ENCODE measurements around the gene GP2. TPM values are rescaled to one million over a fixed set of nuclear protein-coding genes. Genes with fewer than 3 reads are reported as not detected.

Gene GP2
- total RNA-seq, 2 donors from 2014 or later = not detected

GRCh38 chr16:20303012-20303411 lies 24.3 kb downstream of the GP2 start:
- Mint-ChIP-seq H3K36me3 (ENCODE audit: low read depth) (no peaks in the 10 kb centered on the region), H3K4me1 (no peaks in the 10 kb centered on the region), H3K27me3 (peaks cover 17% of the 10 kb centered on the region), H3K27ac (no peak overlapping the region), H3K4me3 (no peak overlapping the region), H3K9me3 (no peaks in the 10 kb centered on the region)
- no peak for ATAC-seq (replicated peaks)

GRCh38 chr16:20302389-20302788 lies 24.9 kb downstream of the GP2 start:
- peaks cover 17% of the 10 kb centered on the region for H3K27me3 Mint-ChIP-seq
- no peaks in the 10 kb centered on the region for H3K9me3 Mint-ChIP-seq
- no peak for ATAC-seq (replicated peaks)

GRCh38 chr16:20301840-20302239 lies 25.5 kb downstream of the GP2 start:
- Mint-ChIP-seq H3K4me1 (no peaks in the 10 kb centered on the region), H3K27ac (no peak overlapping the region)

More at GRCh38 chr16:20302389-20302788, 24.9 kb downstream of the GP2 start:
- no peak overlapping the region for H3K27ac Mint-ChIP-seq
- H3K4me3 Mint-ChIP-seq = no peak overlapping the region
- no peaks in the 10 kb centered on the region for H3K36me3 Mint-ChIP-seq (ENCODE audit: low read depth)
- H3K4me1 Mint-ChIP-seq = no peaks in the 10 kb centered on the region

GRCh38 chr16:20300312-20301097 lies 26.8 kb downstream of the GP2 start:
- no peak overlapping the region for H3K27ac Mint-ChIP-seq
- H3K4me1 Mint-ChIP-seq = no peaks in the 10 kb centered on the region
- ATAC-seq (replicated peaks) = peak; percentile 68
- H3K4me3 Mint-ChIP-seq = no peak overlapping the region
- H3K36me3 Mint-ChIP-seq (ENCODE audit: low read depth) = no peaks in the 10 kb centered on the region
- H3K27me3 Mint-ChIP-seq = peaks cover 12% of the 10 kb centered on the region
- no peaks in the 10 kb centered on the region for H3K9me3 Mint-ChIP-seq

More at GRCh38 chr16:20301840-20302239, 25.5 kb downstream of the GP2 start:
- Mint-ChIP-seq H3K36me3 (ENCODE audit: low read depth) (no peaks in the 10 kb centered on the region), H3K27me3 (peaks cover 17% of the 10 kb centered on the region), H3K9me3 (no peaks in the 10 kb centered on the region), H3K4me3 (no peak overlapping the region)
- ATAC-seq (replicated peaks) = no peak

GRCh38 chr16:20298452-20298851 lies 28.9 kb downstream of the GP2 start:
- no peak for ATAC-seq (replicated peaks)
- H3K4me1 Mint-ChIP-seq = no peaks in the 10 kb centered on the region
- no peaks in the 10 kb centered on the region for H3K36me3 Mint-ChIP-seq (ENCODE audit: low read depth)
- H3K27me3 Mint-ChIP-seq = peaks cover 12% of the 10 kb centered on the region
- H3K9me3 Mint-ChIP-seq = no peaks in the 10 kb centered on the region
- H3K4me3 Mint-ChIP-seq = no peak overlapping the region
- no peak overlapping the region for H3K27ac Mint-ChIP-seq

GRCh38 chr16:20291208-20292206 lies 35.8 kb downstream of the GP2 start:
- Mint-ChIP-seq H3K4me3 (no peak overlapping the region), H3K27ac (no peak overlapping the region), H3K4me1 (no peaks in the 10 kb centered on the region), H3K36me3 (ENCODE audit: low read depth) (no peaks in the 10 kb centered on the region), H3K9me3 (no peaks in the 10 kb centered on the region), H3K27me3 (peaks cover 7% of the 10 kb centered on the region)
- ATAC-seq (replicated peaks) = no peak

- H3K27me3 Mint-ChIP-seq = peaks cover 7% of the 10 kb centered on the region
- no peaks in the 10 kb centered on the region for H3K4me1 Mint-ChIP-seq
- H3K27ac Mint-ChIP-seq = no peak overlapping the region
- peaks cover 3% of the 10 kb centered on the region for H3K9me3 Mint-ChIP-seq
- H3K36me3 Mint-ChIP-seq (ENCODE audit: low read depth) = no peaks in the 10 kb centered on the region
- no peak for ATAC-seq (replicated peaks)
- H3K4me3 Mint-ChIP-seq = no peak overlapping the region
These were observed 37.7 kb downstream of the GP2 start for GRCh38 chr16:20289571-20289970.

GRCh38 chr16:20285993-20286499 lies 41.3 kb downstream of the GP2 start:
- Mint-ChIP-seq H3K4me3 (no peak overlapping the region), H3K4me1 (no peaks in the 10 kb centered on the region), H3K27ac (no peak overlapping the region), H3K36me3 (ENCODE audit: low read depth) (no peaks in the 10 kb centered on the region), H3K27me3 (peaks cover 9% of the 10 kb centered on the region), H3K9me3 (peaks cover 5% of the 10 kb centered on the region)
- ATAC-seq (replicated peaks) = no peak

GRCh38 chr16:20280259-20280658 lies 47.1 kb downstream of the GP2 start:
- H3K4me3 Mint-ChIP-seq = no peak overlapping the region
- peaks cover 15% of the 10 kb centered on the region for H3K27me3 Mint-ChIP-seq
- H3K4me1 Mint-ChIP-seq = no peaks in the 10 kb centered on the region
- ATAC-seq (replicated peaks) = no peak
- no peaks in the 10 kb centered on the region for H3K36me3 Mint-ChIP-seq (ENCODE audit: low read depth)
- peaks cover 11% of the 10 kb centered on the region for H3K9me3 Mint-ChIP-seq
- no peak overlapping the region for H3K27ac Mint-ChIP-seq

GRCh38 chr16:20271893-20272292 lies 55.4 kb downstream of the GP2 start:
- Mint-ChIP-seq H3K4me1 (no peaks in the 10 kb centered on the region), H3K4me3 (no peak overlapping the region), H3K27me3 (peaks cover 4% of the 10 kb centered on the region), H3K9me3 (peaks cover 4% of the 10 kb centered on the region), H3K27ac (no peak overlapping the region), H3K36me3 (ENCODE audit: low read depth) (no peaks in the 10 kb centered on the region)
- ATAC-seq (replicated peaks) = no peak

GRCh38 chr16:20268409-20268808 lies 58.9 kb downstream of the GP2 start:
- Mint-ChIP-seq H3K4me1 (no peaks in the 10 kb centered on the region), H3K36me3 (ENCODE audit: low read depth) (no peaks in the 10 kb centered on the region), H3K27ac (no peak overlapping the region), H3K4me3 (no peak overlapping the region), H3K27me3 (peaks cover 3% of the 10 kb centered on the region), H3K9me3 (no peaks in the 10 kb centered on the region)
- no peak for ATAC-seq (replicated peaks)

- Mint-ChIP-seq H3K27me3 (peaks cover 7% of the 10 kb centered on the region), H3K27ac (no peak overlapping the region)
These were observed 62.3 kb downstream of the GP2 start for GRCh38 chr16:20265019-20265418.

GRCh38 chr16:20263138-20263855 lies 64.0 kb downstream of the GP2 start:
- H3K36me3 Mint-ChIP-seq (ENCODE audit: low read depth) = no peaks in the 10 kb centered on the region
- no peaks in the 10 kb centered on the region for H3K4me1 Mint-ChIP-seq
- ATAC-seq (replicated peaks) = no peak
- no peaks in the 10 kb centered on the region for H3K9me3 Mint-ChIP-seq
- H3K27me3 Mint-ChIP-seq = peaks cover 11% of the 10 kb centered on the region
- no peak overlapping the region for H3K4me3 Mint-ChIP-seq
- H3K27ac Mint-ChIP-seq = no peak overlapping the region

More at GRCh38 chr16:20265019-20265418, 62.3 kb downstream of the GP2 start:
- Mint-ChIP-seq H3K4me3 (no peak overlapping the region), H3K9me3 (no peaks in the 10 kb centered on the region), H3K4me1 (no peaks in the 10 kb centered on the region), H3K36me3 (ENCODE audit: low read depth) (no peaks in the 10 kb centered on the region)
- no peak for ATAC-seq (replicated peaks)

- Mint-ChIP-seq H3K27me3 (peaks cover 11% of the 10 kb centered on the region), H3K27ac (no peak overlapping the region), H3K9me3 (no peaks in the 10 kb centered on the region), H3K4me3 (no peak overlapping the region), H3K36me3 (ENCODE audit: low read depth) (no peaks in the 10 kb centered on the region), H3K4me1 (no peaks in the 10 kb centered on the region)
- no peak for ATAC-seq (replicated peaks)
These were observed 65.1 kb downstream of the GP2 start for GRCh38 chr16:20262248-20262647.

All from activated T-helper 17 cell treated with anti-CD3 and anti-CD28 coated beads, Interleukin-2, amount 50 U/mL, for 72 hours (primary cell).